UCSD-AML1 (cell line): ENCODE measurements around the gene SLX4.

Source experiments
- DNase-seq: peaks from one replicate; lab custom pipeline; 2025; ENCODE audit not compliant: unreplicated experiment; lab: John Stamatoyannopoulos, UW

Gene SLX4

GRCh38 chr16:3602320-3602653 lies 9.1 kb downstream of the SLX4 start:
- DNase-seq = no peak

- DNase-seq = no peak
These were observed 9.6 kb downstream of the SLX4 start for GRCh38 chr16:3601614-3602319.

GRCh38 chr16:3599922-3600321 lies 11.5 kb downstream of the SLX4 start:
- no peak for DNase-seq

GRCh38 chr16:3599121-3599520 lies 12.3 kb downstream of the SLX4 start:
- no peak for DNase-seq

DNA sequence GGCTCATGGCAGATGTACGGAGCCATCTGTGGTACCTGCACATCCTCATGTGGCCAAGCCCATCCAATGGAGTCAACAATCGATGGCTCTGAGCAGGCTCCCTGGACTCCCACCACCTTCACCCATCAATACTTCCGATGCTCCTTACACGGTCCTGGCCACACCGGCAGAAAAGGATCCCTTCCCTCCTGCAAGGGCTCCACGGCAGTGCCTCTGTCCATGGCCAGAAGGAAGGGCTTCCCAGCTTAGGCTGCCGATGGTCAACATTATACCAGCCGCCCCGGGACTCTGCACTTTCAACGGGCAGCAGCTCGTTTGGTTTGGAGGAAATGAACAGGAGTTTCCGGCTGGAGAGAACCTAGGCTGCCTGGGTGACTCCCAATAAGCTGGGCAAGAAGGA lies 13.2 kb downstream of the SLX4 start:
- DNase-seq = no peak

DNA sequence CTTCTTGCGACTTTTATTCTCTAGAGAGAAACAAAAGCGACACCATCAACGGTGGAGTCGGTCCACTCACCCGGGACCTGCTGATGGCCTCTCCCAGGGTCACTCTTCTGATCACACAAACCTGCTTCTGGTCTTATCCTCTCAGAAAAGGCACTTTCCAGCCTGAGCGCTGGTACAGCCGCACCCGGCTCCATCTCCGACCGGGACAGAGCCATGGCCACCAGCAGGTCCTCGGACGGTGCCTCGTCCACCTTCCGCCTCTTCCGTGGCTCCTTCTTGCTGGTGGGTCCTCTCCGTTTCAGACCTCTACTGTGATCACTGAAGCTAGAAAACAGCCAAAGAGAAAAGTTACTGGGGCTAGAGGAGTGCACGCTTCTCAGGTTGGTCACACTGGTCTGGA lies 13.7 kb downstream of the SLX4 start:
- no peak for DNase-seq

GRCh38 chr16:3597226-3597625 lies 14.2 kb downstream of the SLX4 start:
- DNase-seq = no peak

- no peak for DNase-seq
These were observed 15.1 kb downstream of the SLX4 start for GRCh38 chr16:3596101-3596861.

DNA sequence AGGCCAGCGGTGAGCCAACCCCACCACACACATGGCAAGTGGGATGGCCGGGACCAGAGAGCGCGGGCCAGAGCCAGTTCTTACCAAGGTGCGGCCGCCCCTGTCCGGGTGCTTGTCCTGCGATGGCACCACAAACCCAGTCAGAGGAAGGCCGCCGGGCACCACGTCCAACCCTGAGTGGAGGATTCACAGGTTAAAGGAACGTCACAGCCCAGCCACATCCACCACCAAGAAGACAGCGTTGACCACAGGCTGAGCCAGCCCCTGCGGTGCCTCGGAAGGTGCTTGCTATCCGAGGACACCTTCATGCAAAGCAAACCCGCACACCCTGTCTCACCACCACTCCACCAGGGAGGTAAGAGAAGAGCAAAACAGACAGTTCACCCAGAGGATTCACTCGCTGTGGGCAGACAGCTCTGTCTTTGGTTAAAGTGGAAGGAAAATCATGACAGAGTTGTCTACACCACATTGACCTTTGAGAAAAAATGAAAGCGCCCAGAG lies 15.8 kb downstream of the SLX4 start:
- DNase-seq = no peak

- no peak for DNase-seq
These were observed 16.3 kb downstream of the SLX4 start for GRCh38 chr16:3595110-3595486.

- no peak for DNase-seq
These were observed 16.9 kb downstream of the SLX4 start for GRCh38 chr16:3594316-3595109.

GRCh38 chr16:3592559-3592958 lies 18.8 kb downstream of the SLX4 start:
- no peak for DNase-seq

GRCh38 chr16:3591991-3592390 lies 19.4 kb downstream of the SLX4 start:
- no peak for DNase-seq

- no peak for DNase-seq
These were observed 20.0 kb downstream of the SLX4 start for GRCh38 chr16:3591436-3591803.

GRCh38 chr16:3590736-3591435 lies 20.5 kb downstream of the SLX4 start:
- DNase-seq = no peak

DNA sequence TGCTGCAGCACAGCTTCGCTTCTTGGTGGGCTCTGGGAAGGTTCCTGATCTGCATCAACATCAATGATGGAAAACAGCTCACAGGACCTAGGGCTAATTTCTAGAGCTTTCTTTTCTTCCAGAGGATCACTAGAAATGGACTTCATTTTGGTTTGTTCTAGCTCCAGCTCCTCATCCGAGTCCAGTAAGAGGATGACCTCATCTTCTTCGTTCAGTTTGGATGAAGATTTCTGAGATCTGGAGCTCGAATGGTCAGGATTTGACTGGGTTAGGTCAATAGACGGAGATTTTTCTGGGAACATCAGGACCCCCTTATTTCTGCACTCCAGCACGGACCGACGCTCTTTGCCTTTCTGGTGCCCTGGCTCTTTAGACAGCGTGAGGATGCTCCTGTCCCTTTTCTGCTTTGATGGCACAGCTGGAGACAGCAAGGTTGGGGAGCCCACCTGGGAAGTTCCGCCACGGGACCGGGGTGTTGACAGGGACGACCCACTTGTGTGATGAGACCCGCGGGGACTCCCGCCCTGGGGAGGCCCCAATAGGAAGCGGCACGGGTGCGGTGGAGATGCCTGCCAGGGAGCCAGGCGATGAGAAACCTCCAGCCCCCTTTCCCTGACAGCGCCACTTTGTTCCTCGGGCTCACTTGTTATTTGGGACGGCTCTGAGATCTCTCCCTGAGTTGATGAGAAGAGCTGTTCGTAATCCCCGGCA lies 21.3 kb downstream of the SLX4 start:
- DNase-seq = no peak

DNA sequence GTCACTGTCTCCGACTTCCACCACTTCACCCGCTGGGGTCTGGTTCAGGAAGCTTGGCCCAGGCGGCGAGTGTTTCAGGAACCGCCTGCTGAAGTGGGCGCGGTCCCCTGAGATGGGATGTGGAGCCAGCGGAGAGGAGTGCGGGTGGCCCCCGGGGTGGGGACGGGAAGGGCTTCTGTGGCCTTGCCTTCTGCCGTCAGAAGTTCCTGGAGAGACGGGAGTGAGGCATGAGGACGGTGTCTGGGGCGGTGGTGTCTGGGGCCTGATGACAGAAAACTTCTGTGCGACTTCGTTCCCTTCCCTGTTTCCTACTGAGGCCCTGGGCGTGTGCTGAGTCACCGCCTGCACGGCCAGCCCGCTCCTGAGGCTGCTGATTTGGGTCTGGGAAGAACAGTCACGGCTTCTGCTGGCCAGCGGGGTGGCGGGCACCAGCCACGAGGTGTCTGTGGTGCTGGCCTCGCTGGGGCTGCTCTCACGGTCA lies 21.9 kb downstream of the SLX4 start:
- DNase-seq = peak; percentile 69

DNA sequence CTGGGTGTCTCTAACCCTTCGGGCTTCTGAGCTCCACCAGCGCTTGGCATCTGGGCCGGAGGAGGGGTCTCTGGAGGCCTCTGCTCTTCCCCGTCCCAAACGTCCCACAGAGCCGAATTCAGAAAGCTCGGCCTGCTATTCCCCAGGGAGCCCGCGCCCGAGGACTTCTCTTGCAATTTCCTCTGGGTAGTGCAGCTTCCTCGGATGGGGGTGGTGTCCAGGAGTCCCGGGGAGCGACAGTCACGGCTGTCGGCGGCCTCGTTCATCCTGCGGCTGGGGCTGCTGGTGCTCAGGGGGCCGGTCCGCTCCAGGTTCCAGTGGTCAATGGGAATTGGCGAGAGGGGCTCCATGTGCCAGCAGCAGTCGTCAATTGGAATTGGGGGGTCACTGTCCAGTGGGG lies 22.4 kb downstream of the SLX4 start:
- DNase-seq = no peak

- no peak for DNase-seq
These were observed 23.8 kb downstream of the SLX4 start for GRCh38 chr16:3587547-3588110.

DNA sequence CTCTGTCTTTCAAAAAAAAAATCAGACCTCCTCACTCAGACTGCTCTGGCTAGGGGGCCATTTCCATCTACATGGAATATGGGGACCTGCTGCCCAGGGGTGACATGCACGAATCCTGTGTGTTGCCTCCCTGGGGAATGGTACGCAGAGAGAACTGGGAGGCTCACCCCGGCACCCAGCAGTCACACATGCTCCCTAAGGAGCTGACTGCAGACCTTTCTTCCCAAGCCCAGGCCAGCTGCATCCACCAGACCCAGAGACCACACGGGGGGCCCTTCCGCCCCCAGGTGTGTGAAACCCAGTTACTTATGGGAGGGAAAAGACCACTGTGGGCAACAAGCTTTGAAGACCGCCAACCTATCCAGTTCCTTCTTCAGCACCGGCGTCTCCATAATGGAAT lies 27.0 kb downstream of the SLX4 start:
- DNase-seq = no peak
